DND-41 (cell line): ENCODE results near the gene RNF186.

ENCODE experiments used
- CTCF ChIP-seq: IDR thresholded peaks from 2 replicates; pipeline ENCODE4 v1.5.1; 2012; ENCODE audit warnings: borderline replicate concordance, low read length, moderate library complexity, mild to moderate bottlenecking; ENCODE audit not compliant: poor library complexity, severe bottlenecking; ENCODE audit errors: extremely low read depth
- EZH2 ChIP-seq: IDR thresholded peaks from 3 replicates; pipeline ENCODE4 v1.6.1; 2012; ENCODE audit warnings: borderline replicate concordance, low read depth, mild to moderate bottlenecking, moderate library complexity, low read length, inconsistent platforms; ENCODE audit not compliant: severe bottlenecking

GRCh38 chr1:19831441-19831840, 16.4 kb upstream of the RNF186 start:
- TF ChIP-seq CTCF (no peak), EZH2 (no peak)
